Activated naive CD4-positive, alpha-beta T cell treated with anti-CD3 and anti-CD28 coated beads, Interleukin-2, amount 50 U/mL, for 16 hours (primary cell): ENCODE results near the gene APOL3.
"Not testable (repeated sequence)": the region's sequence is repeated elsewhere in the genome, so short reads cannot be mapped to it uniquely, and the experiment has no call there.

Experiments used
- DNase-seq: peaks from one replicate; pipeline ENCODE4 v3.0.0-alpha.2; 2020

Gene APOL3

DNA sequence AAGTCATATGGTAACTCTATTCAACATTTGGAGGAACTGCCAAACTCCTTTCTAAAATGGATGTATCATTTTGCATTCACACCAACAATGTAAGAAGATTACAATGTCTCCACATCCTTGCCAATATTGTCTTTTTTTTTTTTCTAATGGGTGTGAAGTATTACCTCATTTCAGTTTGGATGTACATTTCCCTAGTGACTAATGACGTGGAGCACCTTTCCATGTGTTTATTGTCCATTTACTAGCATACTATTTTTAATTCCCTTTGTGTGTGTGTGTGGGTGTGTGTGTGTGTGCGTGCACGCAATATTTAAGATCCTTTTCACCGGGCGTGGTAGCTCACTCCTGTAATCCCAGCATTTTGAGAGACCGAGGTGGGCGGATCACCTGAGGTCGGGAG, 62.7 kb downstream of the APOL3 start:
- DNase-seq: no peak

- DNase-seq: not testable (repeated sequence)
These were observed 69.8 kb downstream of the APOL3 start for GRCh38 chr22:36090772-36091171.
